A549 (cell line): Measurements from ENCODE around the gene PIEZO2.

Experiments used
- CTCF ChIP-seq: fragments of >200 bp; sonication (Bioruptor Twin); formaldehyde crosslinking; IDR thresholded peaks from 3 replicates; pipeline ENCODE4 v1.5.1; 2016
- EP300 ChIP-seq, 2 experiments: fragments of >200 bp; sonication (Bioruptor Twin); formaldehyde crosslinking; IDR thresholded peaks; 2 replicates in 1 of 2; 3 replicates in 1 of 2; pipeline ENCODE4 v1.6.1; 2016 to 2017
- HMGXB4 ChIP-seq: fragments of 250-450 bp; sonication (Bioruptor Pico); IDR thresholded peaks from 2 replicates; pipeline ENCODE4 v1.5.0; 2021; ENCODE audit warnings: mild to moderate bottlenecking, moderate library complexity, borderline replicate concordance
- JUN ChIP-seq, 2 experiments: fragments of >200 bp; sonication (Bioruptor Twin); formaldehyde crosslinking; IDR thresholded peaks; 2 replicates in 1 of 2; 3 replicates in 1 of 2; pipeline ENCODE4 v1.6.1; 2016 to 2017
- JUNB ChIP-seq: fragments of >200 bp; sonication (Bioruptor Twin); formaldehyde crosslinking; IDR thresholded peaks from 2 replicates; pipeline ENCODE4 v1.6.1; 2016
- KDM5A ChIP-seq: fragments of 200-600 bp; sonication (generic); IDR thresholded peaks from 2 replicates; pipeline ENCODE4 v1.6.1; 2016; ENCODE audit warnings: antibody characterized with exemption, mild to moderate bottlenecking
- MAFK ChIP-seq: fragments of 450-650 bp; IDR thresholded peaks from 2 replicates; pipeline ENCODE4 v1.6.1; 2014; ENCODE audit not compliant: partially characterized antibody
- MAX ChIP-seq: IDR thresholded peaks from 2 replicates; pipeline ENCODE4 v1.6.1; 2012
- MAZ ChIP-seq: fragments of 150-350 bp; IDR thresholded peaks from 2 replicates; pipeline ENCODE4 v1.6.1; 2014; ENCODE audit warnings: antibody characterized with exemption, low read depth, low read length, borderline replicate concordance
- NPAS2 ChIP-seq: fragments of 250-450 bp; sonication (Bioruptor Pico); IDR thresholded peaks from 2 replicates; pipeline ENCODE4 v1.8.0; 2022; ENCODE audit warnings: mild to moderate bottlenecking, moderate library complexity, borderline replicate concordance
- POLR2A ChIP-seq: IDR thresholded peaks from 2 replicates; pipeline ENCODE4 v1.6.1; 2012; ENCODE audit warnings: mild to moderate bottlenecking, low read length
- RAD21 ChIP-seq, 2 experiments: fragments of >200 bp in 1 of 2; sonication (Bioruptor Twin) in 1 of 2; formaldehyde crosslinking in 1 of 2; IDR thresholded peaks in 1 of 2; conservative IDR thresholded peaks in 1 of 2; 2 replicates in 1 of 2; 3 replicates in 1 of 2; pipeline ENCODE4 v1.6.1; 2012 to 2018; ENCODE audit warnings: inconsistent platforms in 1 of 2
- SMC3 ChIP-seq: fragments of >200 bp; sonication (Bioruptor Twin); formaldehyde crosslinking; IDR thresholded peaks from 3 replicates; pipeline ENCODE4 v1.6.1; 2018; ENCODE audit warnings: inconsistent platforms
- ZNF302 ChIP-seq: fragments of 250-450 bp; sonication (Bioruptor Pico); IDR thresholded peaks from 2 replicates; pipeline ENCODE4 v1.9.0; 2021; ENCODE audit warnings: inconsistent platforms, mild to moderate bottlenecking, moderate library complexity

- TF ChIP-seq MAZ: no peak
- TF ChIP-seq JUN (IDR thresholded peaks at IDR 0.05): no peak
- TF ChIP-seq ZNF302 (CRISPR knock-in tag): no peak
- no peak for TF ChIP-seq CTCF
- TF ChIP-seq RAD21 (conservative IDR thresholded peaks at IDR 0.05 in 1 of 2, IDR thresholded peaks at IDR 0.05 in 1 of 2): no peak
- no peak for TF ChIP-seq POLR2A
- TF ChIP-seq JUNB: no peak
- TF ChIP-seq MAFK: no peak
- no peak for TF ChIP-seq MAX
- TF ChIP-seq NPAS2: no peak
- no peak for TF ChIP-seq HMGXB4 (CRISPR knock-in tag)
- no peak for TF ChIP-seq EP300 (IDR thresholded peaks at IDR 0.05)
- TF ChIP-seq SMC3: no peak
- TF ChIP-seq KDM5A: no peak
Measured at GRCh38 chr18:11162889-11163288, 13.5 kb upstream of the PIEZO2 start.
